Measurements from ENCODE around the gene PCSK5.

DNA sequence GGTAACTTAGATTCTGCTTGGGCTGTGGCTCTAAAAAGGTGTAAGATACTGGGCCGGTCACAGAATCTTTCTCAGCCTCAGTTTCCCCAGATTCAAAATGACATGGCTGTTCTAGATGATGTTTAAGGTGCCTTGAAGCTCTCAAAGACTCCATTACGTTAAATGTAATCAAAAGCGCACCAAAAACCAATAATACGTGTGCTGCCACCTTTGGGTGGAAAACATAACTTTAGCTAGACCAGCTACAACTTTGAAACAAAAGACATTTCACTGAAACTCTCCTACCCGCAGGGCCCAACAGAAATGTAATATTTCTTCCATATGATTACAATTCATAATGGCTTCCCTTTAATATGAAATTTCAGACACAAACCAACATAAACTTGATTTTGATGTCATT, 35.0 kb upstream of the PCSK5 start:
- no peak for TF ChIP-seq POLR2A (IDR thresholded peaks at IDR 0.05; ENCODE audit: control extremely low read depth in 1 of 2, low read depth in 2 of 2, low read length in 2 of 2)
- no peak for TF ChIP-seq SUZ12 (IDR thresholded peaks at IDR 0.05; ENCODE audit: low read length)
- TF ChIP-seq, protein P1, sequence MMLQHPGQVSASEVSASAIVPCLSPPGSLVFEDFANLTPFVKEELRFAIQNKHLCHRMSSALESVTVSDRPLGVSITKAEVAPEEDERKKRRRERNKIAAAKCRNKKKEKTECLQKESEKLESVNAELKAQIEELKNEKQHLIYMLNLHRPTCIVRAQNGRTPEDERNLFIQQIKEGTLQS (IDR thresholded peaks at IDR 0.05; ENCODE audit: insufficient read depth, low read depth, low read length), result no peak
- TF ChIP-seq, protein P2, sequence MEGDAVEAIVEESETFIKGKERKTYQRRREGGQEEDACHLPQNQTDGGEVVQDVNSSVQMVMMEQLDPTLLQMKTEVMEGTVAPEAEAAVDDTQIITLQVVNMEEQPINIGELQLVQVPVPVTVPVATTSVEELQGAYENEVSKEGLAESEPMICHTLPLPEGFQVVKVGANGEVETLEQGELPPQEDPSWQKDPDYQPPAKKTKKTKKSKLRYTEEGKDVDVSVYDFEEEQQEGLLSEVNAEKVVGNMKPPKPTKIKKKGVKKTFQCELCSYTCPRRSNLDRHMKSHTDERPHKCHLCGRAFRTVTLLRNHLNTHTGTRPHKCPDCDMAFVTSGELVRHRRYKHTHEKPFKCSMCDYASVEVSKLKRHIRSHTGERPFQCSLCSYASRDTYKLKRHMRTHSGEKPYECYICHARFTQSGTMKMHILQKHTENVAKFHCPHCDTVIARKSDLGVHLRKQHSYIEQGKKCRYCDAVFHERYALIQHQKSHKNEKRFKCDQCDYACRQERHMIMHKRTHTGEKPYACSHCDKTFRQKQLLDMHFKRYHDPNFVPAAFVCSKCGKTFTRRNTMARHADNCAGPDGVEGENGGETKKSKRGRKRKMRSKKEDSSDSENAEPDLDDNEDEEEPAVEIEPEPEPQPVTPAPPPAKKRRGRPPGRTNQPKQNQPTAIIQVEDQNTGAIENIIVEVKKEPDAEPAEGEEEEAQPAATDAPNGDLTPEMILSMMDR (IDR thresholded peaks at IDR 0.05; ENCODE audit: control extremely low read depth in 1 of 3, insufficient read depth in 1 of 3, low read depth in 1 of 3, low read length in 3 of 3), result peak in 2 of 3 experiments; percentile 52 to 54; a peak in 3 of 4 replicates
- no peak for TF ChIP-seq BCL11A (IDR thresholded peaks at IDR 0.05; ENCODE audit: low read depth in 2 of 2, low read length in 2 of 2)
- TF ChIP-seq FOSL1 (IDR thresholded peaks at IDR 0.05; ENCODE audit: insufficient read depth, low read depth, low read length), result no peak
- TF ChIP-seq RAD21 (IDR thresholded peaks at IDR 0.05 in 1 of 2, conservative IDR thresholded peaks at IDR 0.05 in 1 of 2; ENCODE audit: low read depth in 2 of 2, low read length in 2 of 2), result peak; percentile 68 to 74
- no peak for TF ChIP-seq TBP (IDR thresholded peaks at IDR 0.05; ENCODE audit: low read depth, low read length)
- no peak for TF ChIP-seq EP300 (IDR thresholded peaks at IDR 0.05; ENCODE audit: borderline replicate concordance in 1 of 2, low read depth in 2 of 2, low read length in 2 of 2)
- no peak for TF ChIP-seq EZH2 (IDR thresholded peaks at IDR 0.05; ENCODE audit: low read depth, low read length, severe bottlenecking)
